SK-MEL-5 (cell line): ENCODE measurements around the gene OR51Q1. TPM values are rescaled to one million over a fixed set of nuclear protein-coding genes. Genes with fewer than 3 reads are reported as not detected.

Experiments used
- total RNA-seq: library from RNA; depleted of rRNA; stranded (reverse); fragments of >200 nt; shearing (Covaris generic); gene quantifications from 2 replicates; pipeline ENCODE4 v1.2.3, GENCODE V29; 2014; rRNA removed

The OR51Q1 gene
- total RNA-seq, 1 experiment from 2014 or later = not detected

Other genes with a start within 250 kb of the OR51Q1 start
- gene OR51V1, start 221.4 kb upstream of the OR51Q1 start, total RNA-seq = not detected in 2 replicates
- gene HBB, start 195.0 kb upstream of the OR51Q1 start, total RNA-seq = not detected in 2 replicates
- gene HBD, start 187.6 kb upstream of the OR51Q1 start, total RNA-seq = not detected in 2 replicates
- not detected in 2 replicates for gene HBG1, start 172.3 kb upstream of the OR51Q1 start, total RNA-seq
- 1.4 and 4.4 TPM in 2 replicates for gene HBG2, start 167.3 kb upstream of the OR51Q1 start, total RNA-seq
- gene HBE1, start 152.2 kb upstream of the OR51Q1 start, total RNA-seq = 21.8 and 22.2 TPM in 2 replicates
- 9.0 and 10.7 TPM in 2 replicates for gene OR51B4, start 120.2 kb upstream of the OR51Q1 start, total RNA-seq
- 0.53 and 0.83 TPM in 2 replicates for gene OR51B2, start 97.8 kb upstream of the OR51Q1 start, total RNA-seq
- 15.1 and 15.8 TPM in 2 replicates for gene OR51B5, start 78.6 kb upstream of the OR51Q1 start, total RNA-seq
- gene OR51B6, start 70.6 kb upstream of the OR51Q1 start, total RNA-seq = not detected in 2 replicates
- not detected in 2 replicates for gene OR51M1, start 38.3 kb upstream of the OR51Q1 start, total RNA-seq
- 0.63 TPM in 1 of 2 replicates, not detected in the other for gene OR51I1, start 19.4 kb downstream of the OR51Q1 start, total RNA-seq
- not detected in 2 replicates for gene OR51I2, start 27.2 kb downstream of the OR51Q1 start, total RNA-seq
- not detected in 2 replicates for gene OR52D1, start 66.6 kb downstream of the OR51Q1 start, total RNA-seq
- not detected in 2 replicates for gene UBQLN3, start 87.8 kb downstream of the OR51Q1 start, total RNA-seq
- gene UBQLNL, start 94.6 kb downstream of the OR51Q1 start, total RNA-seq = not detected in 2 replicates
- not detected in 2 replicates for gene OR52H1, start 126.4 kb downstream of the OR51Q1 start, total RNA-seq
- gene OR52B6, start 158.8 kb downstream of the OR51Q1 start, total RNA-seq = not detected in 2 replicates
- 9.8 and 11.6 TPM in 2 replicates for gene TRIM6, start 174.5 kb downstream of the OR51Q1 start, total RNA-seq
- gene TRIM34, start 202.9 kb downstream of the OR51Q1 start, total RNA-seq = 13.2 and 13.3 TPM in 2 replicates